Adrenal gland (tissue), 12 donors: ENCODE measurements around the gene TMEM250. TPM values are rescaled to one million over a fixed set of nuclear protein-coding genes. Genes with fewer than 3 reads are reported as not detected.
A peak's percentile ranks its signal among the peaks of the same experiment; 100 is the strongest.

Experiments used
- DNase-seq, 7 donors: peaks; one replicate each; pipeline ENCODE4 v3.0.0-alpha.2; 2019 to 2020
- H3K27ac ChIP-seq, 5 donors: fragments of 200-600 bp; sonication (generic) in 4 of 5; 1 replicate in 3 of 5; 2 replicates in 2 of 5; pipeline versions ENCODE4 v1.5.1 to v1.8.0; 2016 to 2020; ENCODE audit warnings: mild to moderate bottlenecking in 1 of 5
- H3K27me3 ChIP-seq: fragments of 200-600 bp; 2 replicates; pipeline ENCODE4 v1.8.0; 2021
- H3K36me3 ChIP-seq, 2 donors: fragments of 200-600 bp; replicated peaks in 1 of 2; 1 replicate in 1 of 2; 2 replicates in 1 of 2; pipeline versions ENCODE4 v1.5.1 to v1.8.0; 2018 to 2022
- H3K4me1 ChIP-seq, 2 donors: fragments of 200-600 bp; replicated peaks in 1 of 2; 1 replicate in 1 of 2; 2 replicates in 1 of 2; pipeline versions ENCODE4 v1.5.1 to v1.8.0; 2018 to 2021
- H3K4me3 ChIP-seq, 4 donors: fragments of 200-600 bp; sonication (generic) in 3 of 4; one replicate each; pipeline ENCODE4 v1.5.1; 2016 to 2018
- H3K9me3 ChIP-seq, 3 donors: fragments of 200-600 bp; sonication (generic) in 1 of 3; replicated peaks in 1 of 3; 1 replicate in 2 of 3; 2 replicates in 1 of 3; pipeline versions ENCODE4 v1.5.1 to v1.8.0; 2016 to 2021
- CTCF ChIP-seq, 6 experiments: fragments of 450-650 bp in 4 of 6; fragments of 200-600 bp in 2 of 6; sonication (generic) in 1 of 6; IDR thresholded peaks; 1 replicate in 5 of 6; 2 replicates in 1 of 6; pipeline versions ENCODE4 v1.5.1 to v1.8.0; 2016 to 2021; ENCODE audit warnings: antibody characterized with exemption in 6 of 6, mild to moderate bottlenecking in 2 of 6, moderate library complexity in 1 of 6
- POLR2A ChIP-seq, 2 donors: fragments of 450-650 bp; IDR thresholded peaks; one replicate each; pipeline ENCODE4 v1.6.1; 2017; ENCODE audit warnings: antibody characterized with exemption in 2 of 2, mild to moderate bottlenecking in 2 of 2, moderate library complexity in 1 of 2
- WGBS, 4 donors: extraction: QIAGEN DNeasy Blood & Tissue Kit in 2 of 4; methylation state at CpG; one replicate each; pipeline versions ENCODE4 v1.1.5 to v1.1.7; 2013 to 2017; 5-methylcytosine and 5-hydroxymethylcytosine counted together
- intact Hi-C, 2 donors: fragments of 100-400 bp; cut with DNase I; formaldehyde crosslinking; loops; one replicate each; pipeline versions ENCODE4 v1.14.1 to v1.15.0; 2022 to 2023
- polyA plus RNA-seq, 3 donors: library from polyadenylated mRNA; stranded (reverse); fragments of 200-250 nt in 2 of 3; fragments of 350-450 nt in 1 of 3; fragmentation: Illumina TruSeq in 1 of 3; extraction: RNeasy Lipid Tissue Mini Kit (QIAGEN cat#74804) in 1 of 3; gene quantifications; one replicate each; pipeline ENCODE4 v1.2.3, GENCODE V29; 2013 to 2014
- total RNA-seq, 9 donors: library from RNA; depleted of rRNA in 4 of 9; stranded (reverse); fragments of >200 nt in 4 of 9; fragments of 120-200 nt in 1 of 9; fragmentation: NEBNext Ultra II Directional in 1 of 9; extraction: Animal tissue kit (Norgen Biotek cat#: 25700) in 1 of 9; gene quantifications; one replicate each; pipeline versions ENCODE4 v1.1.0 to v1.2.4, GENCODE V29; 2013 to 2023
- donor health status: healthy with polysubstance abuse.
- donor health status: Bipolar disorder and iron deficiency.
- donor health status: DM: yes; HTN: yes; CAD: no.
- donor health status: DM: no; HTN: no; CAD: no.
- donor health status: DM: no; HTN: no; CAD: no.
- donor health status: DM: yes; HTN: yes; CAD: no.

TMEM250 gene
- total and polyA plus RNA-seq, 12 donors, result 5.2 to 47.2 (median 28.0) TPM

GRCh38 chr9:136136127-136136925 is 17.7 kb upstream of the TMEM250 start:
- peaks cover 45% of the 10 kb centered on the region for H3K27me3 ChIP-seq
- H3K9me3 ChIP-seq, result no peaks in the 10 kb centered on the region
- H3K4me3 ChIP-seq, result no peak overlapping the region
- H3K27ac ChIP-seq, result no peak overlapping the region
- H3K4me1 ChIP-seq, result peaks cover 5 to 6% of the 10 kb centered on the region in 2 donors
- 75 to 80% (median 79%) methylated on average over 24 to 33 of the region's 33 CpGs for WGBS, 4 donors
- TF ChIP-seq POLR2A (IDR thresholded peaks at IDR 0.05) (no peak), CTCF (IDR thresholded peaks at IDR 0.05) (no peak)
- no peak for DNase-seq
- H3K36me3 ChIP-seq, result no peaks in the 10 kb centered on the region
- intact Hi-C loops, result no loop called here

- Histone ChIP-seq H3K36me3 (no peaks in the 10 kb centered on the region), H3K9me3 (no peaks in the 10 kb centered on the region), H3K27me3 (peaks cover 48% of the 10 kb centered on the region), H3K4me3 (no peak overlapping the region), H3K4me1 (peaks cover 5 to 6% of the 10 kb centered on the region in 2 donors), H3K27ac (no peak overlapping the region)
- intact Hi-C loops, result no loop called here
- no peak for TF ChIP-seq CTCF (IDR thresholded peaks at IDR 0.05)
- no peak for TF ChIP-seq POLR2A (IDR thresholded peaks at IDR 0.05)
- no peak for DNase-seq
- 55 to 76% (median 61%) methylated on average over 3 to 18 of the region's 18 CpGs for whole genome bisulfite sequencing, 4 donors
These were observed 16.9 kb upstream of the TMEM250 start for GRCh38 chr9:136135326-136136126.

- Histone ChIP-seq H3K36me3 (no peaks in the 10 kb centered on the region), H3K9me3 (no peaks in the 10 kb centered on the region), H3K4me1 (peaks cover 5 to 6% of the 10 kb centered on the region in 2 donors), H3K27me3 (peaks cover 48% of the 10 kb centered on the region), H3K4me3 (peak overlapping the region in 1 of 4 donors; percentile 55), H3K27ac (no peak overlapping the region)
- no peak for DNase-seq
- 30 to 52% (median 33%) methylated on average over 8 to 18 of the region's 18 CpGs for WGBS, 4 donors
- intact Hi-C loops, result no loop called here
- TF ChIP-seq CTCF (IDR thresholded peaks at IDR 0.05) (no peak), POLR2A (IDR thresholded peaks at IDR 0.05) (no peak)
These were observed 15.3 kb upstream of the TMEM250 start for GRCh38 chr9:136133959-136134484.
